HG03457 (cell line): ENCODE data around the gene ZNFX1.

ENCODE experiments used
- ATAC-seq: cut with Tn5 transposase; IDR thresholded peaks from one replicate; pipeline ENCODE4 v1.9.1; 2021; ENCODE audit warnings: moderate number of reproducible peaks; ENCODE audit not compliant: unreplicated experiment

ZNFX1 gene

DNA sequence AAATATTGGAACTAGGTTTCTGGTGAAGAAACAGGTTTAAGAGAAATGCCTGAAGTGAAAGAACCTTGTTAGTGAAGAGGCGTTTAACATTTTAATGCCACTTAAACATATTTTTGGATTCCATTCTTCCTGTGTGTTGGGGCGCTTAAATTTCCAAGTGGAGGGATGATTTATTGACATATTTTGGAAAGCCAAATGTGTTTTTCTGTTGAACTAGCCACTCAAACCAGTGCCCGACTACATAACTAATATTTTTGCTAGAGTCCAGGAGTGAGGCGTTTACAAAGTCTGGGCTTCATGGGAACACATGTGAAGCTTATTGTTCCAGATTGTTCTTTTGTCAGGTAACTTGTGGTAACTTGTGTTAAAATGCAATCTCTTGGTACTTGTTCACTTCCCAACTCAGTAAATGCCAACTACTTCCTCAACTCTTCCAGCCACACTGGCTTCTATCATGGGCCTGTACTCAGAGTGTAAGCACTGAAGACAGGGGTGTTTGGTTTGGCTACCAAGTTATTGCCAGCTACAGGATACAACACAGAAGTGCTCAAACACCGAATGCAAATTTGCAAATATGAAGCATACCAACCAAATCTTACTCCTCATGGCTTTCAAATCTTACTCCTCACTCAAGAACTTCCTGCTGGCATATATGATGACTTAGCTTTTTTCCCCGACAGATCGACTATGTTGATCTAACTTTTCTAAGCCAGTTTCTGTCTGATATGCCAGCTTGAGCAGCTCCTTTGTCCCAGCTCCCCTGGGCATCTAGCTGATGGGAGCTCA, 2.0 kb upstream of the ZNFX1 start:
- no peak for ATAC-seq

DNA sequence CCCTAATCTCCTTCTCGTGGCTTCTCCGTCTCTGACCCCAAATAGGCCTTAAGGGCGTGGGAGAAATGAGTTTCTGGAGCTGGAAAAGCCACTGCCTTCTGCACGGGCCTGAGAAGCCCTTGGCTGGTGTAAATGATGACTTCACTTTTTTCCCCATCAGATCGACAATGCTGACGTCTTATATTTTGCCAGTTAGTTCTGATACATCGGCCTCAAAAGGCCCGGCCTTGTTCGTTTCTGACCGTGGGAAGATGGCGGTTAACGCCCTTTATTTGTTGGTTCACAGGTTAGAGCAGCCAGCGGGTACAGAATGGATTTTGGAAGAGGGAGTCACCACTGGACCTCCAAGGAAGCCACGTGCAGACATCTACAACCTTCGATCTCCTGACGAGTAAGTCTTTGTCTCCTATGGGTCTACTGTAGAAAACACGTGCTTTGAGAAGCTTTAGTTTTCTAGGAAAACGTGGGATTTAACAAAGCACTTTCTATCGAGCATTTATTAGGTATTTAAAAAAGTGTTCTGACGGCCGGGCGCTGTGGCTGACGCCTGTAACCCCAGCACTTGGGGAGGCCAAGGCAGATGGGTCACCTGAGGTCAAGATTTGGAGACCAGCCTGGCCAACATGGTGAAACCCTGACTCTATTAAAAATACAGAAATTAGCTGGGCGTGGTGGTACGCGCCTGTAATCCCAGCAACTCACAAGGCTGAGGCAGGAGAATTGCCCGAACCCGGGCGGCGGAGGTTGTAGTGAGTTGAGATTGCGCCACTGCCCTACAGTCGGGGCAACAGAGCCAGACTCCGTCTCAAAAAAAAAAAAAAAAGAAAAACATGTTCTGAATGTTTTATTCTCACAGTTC, 1.2 kb upstream of the ZNFX1 start:
- no peak for ATAC-seq

DNA sequence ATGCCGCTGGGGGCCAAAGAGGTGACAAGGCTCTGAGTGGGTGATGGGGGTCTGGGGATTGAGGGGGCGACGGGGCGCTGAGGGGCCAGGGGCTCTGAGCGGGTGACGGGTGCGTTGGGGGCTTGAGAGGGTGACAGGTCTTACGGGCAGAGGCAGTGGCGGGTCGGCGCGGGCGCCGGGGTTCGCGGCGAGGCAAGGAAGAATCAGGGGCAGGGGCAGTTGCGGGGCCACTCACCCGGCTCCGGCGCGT, 146 bp downstream of the ZNFX1 start:
- no peak for ATAC-seq

DNA sequence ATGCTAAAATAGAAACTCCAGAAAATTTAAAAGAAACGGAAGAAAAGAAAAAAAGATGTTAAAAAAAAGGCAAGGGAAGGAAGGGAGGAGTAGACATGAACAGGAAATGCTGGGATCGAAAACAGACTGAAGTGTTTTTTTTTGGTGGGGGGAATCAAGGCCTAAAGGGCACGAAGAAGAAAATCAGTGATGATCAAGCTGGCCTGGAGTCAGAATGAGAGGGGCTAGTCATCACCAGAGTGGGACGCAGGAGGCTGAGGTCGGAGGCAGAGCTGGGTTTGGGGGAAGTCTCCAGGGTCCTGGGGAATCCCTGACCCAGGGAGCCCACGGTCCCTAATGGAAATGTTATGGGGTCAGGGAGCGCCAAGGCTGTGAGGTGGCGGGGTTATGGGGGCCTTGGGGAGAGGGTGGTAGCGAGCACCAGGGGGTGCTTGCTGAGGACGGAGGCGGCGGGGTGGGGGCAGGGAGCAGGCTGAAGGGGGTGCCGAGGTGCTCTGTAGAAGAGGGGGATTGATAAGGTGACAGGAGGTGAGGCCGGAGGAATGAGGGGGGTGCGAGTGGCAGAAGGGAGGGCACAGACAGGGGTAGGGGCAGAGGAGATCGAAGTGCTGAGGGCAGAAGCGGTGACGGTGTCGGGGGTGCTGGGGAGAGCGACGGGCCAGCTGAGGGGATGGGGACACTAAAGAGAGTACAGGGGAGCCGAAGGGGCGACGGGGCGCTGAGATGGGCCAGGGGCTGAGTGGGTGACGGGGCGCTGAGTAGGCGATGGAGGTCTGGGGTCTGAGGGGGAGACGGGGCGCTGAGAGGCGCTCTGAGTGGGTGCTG, 684 bp downstream of the ZNFX1 start:
- no peak for ATAC-seq

DNA sequence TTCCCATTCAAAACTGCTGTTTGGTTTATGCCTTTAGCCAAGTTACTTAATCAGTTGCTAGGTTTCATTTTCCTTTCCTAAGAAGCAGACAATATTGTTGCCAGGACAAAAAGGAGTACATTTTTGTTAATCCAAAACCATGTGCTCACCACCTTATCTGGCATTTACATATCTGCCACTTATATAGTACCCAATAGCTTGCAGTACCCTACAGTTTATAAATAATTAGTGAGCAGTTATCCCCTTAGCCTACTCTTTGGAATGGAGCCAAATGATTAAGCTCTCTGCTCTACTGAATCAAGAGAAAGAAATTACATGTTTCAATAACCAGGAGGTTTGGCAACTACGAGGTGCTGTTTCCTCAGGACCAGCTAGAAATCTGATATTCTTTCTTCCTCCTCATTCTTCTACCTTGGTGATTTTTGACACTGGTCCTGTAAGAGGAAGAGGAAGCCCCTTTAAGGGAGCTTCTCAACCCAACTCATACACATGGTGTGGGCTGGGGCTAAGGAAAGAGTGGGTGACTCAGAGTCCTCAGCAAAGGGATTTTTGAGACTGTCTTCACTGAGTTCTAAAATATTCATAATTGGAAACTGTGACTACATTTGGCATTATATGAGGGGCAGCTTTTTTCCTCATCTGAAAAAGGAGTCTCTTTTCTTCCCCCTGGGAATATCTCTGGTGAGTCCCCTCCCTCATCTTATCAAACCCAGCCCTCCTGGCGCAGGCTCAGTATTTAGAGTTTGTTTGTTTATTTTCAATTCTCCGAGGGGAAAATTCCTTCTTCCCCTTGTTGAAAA, 1.5 kb downstream of the ZNFX1 start:
- ATAC-seq = no peak

DNA sequence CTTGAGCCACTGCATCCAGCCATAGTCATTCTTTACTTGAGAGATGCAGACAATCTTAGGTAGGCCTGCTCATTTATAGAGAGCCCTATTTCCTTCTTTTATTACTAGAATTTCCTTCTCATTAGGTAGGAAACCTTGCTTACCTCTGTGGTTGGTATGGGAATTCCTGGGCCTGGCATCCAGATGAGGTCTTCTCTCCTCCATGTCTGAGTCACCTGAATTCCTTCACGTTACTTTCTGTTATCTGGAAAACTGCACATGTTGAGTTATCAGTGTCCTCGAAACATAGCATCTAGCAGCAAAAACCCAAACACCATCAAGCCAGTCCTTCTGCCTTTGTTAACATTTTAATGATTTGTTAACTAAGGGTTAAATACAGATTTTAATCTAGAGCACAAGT, 2.2 kb downstream of the ZNFX1 start:
- no peak for ATAC-seq

DNA sequence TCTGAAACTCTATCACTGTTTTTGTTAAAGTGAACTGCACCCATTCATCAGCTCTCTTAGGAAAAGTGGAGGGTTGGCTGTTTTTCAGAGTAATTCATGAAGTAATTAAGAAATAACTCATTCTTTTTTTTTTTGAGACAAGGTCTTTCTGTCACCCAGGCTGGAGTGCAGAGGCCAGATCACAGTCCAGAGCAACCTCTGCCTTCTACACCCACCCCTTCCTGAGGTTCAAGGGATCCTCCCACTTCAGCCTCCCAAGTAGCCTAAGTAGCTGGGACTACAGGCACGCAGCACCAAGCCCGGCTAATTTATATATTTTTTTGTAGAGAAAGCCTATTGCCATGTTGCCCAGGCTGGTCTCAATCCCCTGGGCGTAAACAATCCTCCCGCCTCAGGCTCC, 2.6 kb downstream of the ZNFX1 start:
- ATAC-seq = no peak

DNA sequence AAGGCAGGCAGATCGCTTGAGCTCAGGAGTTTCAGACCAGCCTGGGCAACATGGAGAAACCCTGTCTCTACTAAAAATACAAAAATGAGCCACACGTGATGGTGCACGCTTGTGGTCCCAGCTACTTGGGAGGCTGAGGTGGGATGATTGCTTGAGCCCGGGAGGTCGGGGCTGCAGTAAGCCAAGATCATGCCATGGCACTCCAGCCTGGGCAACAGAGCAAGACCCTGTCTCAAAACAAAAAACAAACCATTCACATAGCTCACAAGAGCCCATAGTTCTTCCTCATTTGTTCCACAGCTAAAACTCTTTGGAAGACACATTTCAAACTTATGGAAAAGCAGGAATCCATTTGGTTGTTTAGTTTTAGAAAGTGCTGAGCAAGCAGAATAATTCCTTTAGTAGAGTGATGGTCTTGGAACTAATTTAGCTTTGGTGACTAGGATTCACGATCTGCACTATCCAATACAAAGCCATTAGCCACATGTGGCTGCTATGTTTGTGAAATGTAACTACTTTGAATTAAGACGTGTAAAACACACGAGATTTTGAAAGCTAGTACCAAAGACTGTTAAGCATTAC, 4.1 kb downstream of the ZNFX1 start:
- no peak for ATAC-seq

DNA sequence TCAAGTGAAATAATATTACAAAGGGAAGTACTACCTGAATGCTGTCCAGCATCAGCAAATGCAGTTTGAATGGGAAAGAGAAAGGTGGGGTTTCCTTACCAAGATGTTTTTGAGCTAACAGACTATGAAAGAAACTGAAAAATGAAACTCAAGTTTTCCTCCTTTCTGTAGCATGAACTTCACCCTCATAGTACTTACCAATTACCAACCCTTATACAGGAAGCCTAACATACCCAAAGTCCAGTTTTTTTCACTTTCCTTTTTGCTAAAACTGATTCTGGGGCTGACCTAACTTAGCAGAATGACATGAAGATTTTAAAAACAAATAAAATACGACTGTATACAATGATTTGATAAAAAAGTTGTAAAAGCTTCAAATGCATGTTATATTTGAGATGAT, 5.2 kb downstream of the ZNFX1 start:
- no peak for ATAC-seq

DNA sequence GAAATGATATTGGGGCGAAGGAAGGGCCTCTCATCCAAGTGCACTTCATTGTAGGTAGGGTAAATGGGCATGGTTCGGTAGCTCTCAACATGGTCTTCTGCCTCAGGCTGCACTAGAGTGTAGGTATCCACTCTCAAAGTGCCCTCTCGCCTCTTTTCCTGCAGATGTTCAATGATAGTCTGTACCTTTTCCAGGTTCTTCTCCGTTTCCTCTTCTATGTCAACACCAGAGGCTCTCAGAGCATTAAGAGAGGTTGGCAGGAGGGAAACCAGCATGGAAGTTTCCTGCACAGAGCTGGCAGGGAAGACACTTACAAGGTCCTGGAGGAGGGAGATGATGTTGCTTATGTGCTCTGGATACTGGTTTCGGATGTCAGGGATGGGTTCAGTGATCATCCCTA, 7.1 kb downstream of the ZNFX1 start:
- no peak for ATAC-seq

DNA sequence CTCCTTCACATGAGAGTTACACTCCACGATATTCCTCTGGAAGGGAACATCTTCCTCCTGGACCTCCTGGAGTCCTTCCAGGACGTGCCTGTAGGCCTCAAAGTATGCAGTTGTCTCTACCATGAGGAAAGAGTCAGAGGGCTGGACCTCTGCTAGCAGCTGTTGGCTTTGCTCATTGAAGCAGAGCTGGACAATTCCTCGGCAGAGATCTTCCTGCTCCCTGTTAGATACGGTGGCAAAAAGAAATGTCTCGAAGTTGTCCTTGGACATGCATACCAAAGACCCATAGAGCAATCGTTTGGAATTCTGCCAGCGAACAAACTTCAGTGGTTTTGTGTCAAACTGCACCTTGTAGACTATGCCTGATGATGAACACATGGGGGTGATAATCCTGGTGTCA, 7.7 kb downstream of the ZNFX1 start:
- ATAC-seq = no peak

DNA sequence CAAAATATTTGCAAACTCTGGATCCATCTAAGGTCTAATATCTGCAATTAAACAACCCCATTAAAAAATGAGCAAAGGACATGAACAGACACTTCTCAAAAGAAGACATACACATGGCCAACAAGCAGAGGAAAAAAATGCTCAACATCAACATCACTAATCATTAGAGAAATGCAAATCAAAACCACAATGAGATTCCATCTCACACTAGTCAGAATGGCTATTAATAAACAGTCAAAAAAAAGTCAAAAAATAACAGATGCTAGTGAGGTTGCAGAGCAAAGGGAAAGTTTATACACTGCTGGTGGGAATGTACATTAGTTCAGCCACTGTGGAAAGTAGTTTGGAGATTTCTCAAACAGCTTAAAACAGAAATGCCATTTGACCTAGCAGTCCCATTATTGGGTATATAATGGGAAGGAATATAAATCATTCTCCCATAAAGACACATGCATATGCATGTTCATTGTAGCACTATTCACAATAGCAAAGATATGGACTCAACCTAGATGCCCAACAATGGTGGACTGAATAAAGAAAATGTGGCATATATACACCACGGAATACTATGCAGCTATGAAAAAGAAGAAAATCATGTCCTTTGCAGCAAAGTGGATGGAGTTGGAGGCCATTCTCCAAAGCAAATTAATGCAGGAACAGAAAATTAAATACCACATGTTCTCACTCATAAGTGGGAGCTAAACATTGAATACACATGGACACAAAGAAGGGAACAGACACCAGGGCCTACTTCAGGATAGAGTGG, 9.1 kb downstream of the ZNFX1 start:
- ATAC-seq = no peak

DNA sequence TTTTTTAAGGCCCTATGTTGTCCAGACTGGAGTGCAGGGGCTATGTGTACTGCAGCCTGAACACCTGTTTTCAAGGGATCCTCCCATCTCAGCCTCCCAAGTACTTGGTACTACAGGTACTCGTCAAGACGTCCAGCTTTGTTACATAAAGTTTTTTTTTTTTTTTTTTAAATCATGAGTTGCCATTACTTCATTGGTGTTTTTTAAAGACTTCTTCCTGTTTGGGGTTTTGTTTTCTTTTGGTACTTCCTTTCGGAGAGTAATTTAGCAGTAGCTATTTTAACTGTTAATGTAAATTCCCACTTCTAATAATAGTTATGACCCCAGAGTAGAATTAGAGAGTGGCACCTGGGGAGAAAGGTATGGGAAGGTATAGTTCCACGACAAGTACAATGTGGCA, 10.5 kb downstream of the ZNFX1 start:
- no peak for ATAC-seq

DNA sequence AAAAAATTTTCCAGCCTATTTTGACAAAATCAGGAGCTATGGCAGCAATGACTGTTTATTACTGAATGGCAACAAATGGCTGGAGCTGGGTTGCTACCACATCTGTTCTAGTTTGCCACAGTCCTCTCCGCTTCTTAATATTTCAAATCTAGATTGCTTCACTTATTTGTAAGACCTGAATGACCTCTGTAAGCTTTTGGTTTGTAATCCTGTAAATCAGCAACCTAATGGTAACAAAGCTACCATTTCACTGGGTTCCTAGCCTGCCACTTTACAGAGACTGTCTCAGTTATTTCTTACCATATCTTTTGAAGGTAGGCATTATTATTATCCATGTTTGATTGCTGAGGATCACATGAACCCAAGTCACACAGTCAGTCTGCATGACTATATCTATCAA, 15.4 kb downstream of the ZNFX1 start:
- ATAC-seq = no peak

DNA sequence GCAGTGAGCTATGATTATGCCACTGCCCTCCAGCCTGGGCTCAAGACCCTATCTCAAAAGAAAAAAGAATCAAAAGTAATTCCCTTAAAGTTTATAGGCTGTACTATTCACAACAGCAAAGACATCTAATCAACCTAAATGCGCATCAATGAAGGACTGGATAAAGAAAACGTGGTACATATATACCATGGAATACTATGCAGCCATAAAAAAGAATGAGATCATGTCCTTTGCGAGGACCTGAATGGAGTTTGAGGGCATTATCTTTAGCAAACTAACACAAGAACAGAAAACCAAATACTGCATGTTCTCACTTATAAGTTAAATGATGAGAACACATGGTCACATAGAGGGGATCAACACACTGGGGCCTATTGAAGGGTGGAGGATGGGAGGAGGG, 16.7 kb downstream of the ZNFX1 start:
- no peak for ATAC-seq

DNA sequence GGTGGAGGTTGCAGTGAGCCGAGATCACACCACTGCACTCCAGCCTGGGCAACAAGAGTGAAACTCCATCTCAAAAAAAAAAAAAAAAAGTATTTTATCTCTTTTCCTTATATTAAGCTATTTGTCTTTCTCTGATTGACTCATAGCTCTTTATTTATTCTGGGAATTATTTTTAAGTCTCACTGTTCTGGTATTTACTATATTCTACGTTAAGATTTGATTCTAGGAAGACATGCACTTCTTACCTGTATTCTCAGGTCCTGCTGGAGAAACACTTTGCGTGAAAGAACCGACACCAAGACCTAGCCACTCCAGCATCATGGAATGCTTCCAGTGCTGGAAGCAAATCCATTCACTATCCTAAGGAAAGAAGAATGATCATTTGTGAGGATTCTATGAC, 17.6 kb downstream of the ZNFX1 start:
- no peak for ATAC-seq

DNA sequence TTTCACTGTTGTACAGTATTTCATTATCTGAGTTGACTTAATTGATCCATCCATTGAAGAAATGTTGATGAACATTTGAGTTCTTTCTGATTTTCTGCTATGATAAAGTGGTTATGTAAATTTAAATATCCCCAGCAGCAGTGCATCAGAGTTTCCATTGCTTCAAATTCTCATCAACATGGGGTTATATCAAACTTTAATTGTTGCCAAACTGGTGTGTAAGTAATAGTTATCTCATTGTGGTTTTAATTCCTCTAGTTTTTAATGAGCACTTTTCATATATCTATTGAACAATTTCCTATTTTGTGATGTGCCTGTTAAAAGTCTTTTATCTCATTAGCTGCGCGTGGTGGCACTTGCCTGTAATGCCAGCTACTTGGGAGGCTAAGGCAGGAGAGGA, 18.1 kb downstream of the ZNFX1 start:
- ATAC-seq = no peak

DNA sequence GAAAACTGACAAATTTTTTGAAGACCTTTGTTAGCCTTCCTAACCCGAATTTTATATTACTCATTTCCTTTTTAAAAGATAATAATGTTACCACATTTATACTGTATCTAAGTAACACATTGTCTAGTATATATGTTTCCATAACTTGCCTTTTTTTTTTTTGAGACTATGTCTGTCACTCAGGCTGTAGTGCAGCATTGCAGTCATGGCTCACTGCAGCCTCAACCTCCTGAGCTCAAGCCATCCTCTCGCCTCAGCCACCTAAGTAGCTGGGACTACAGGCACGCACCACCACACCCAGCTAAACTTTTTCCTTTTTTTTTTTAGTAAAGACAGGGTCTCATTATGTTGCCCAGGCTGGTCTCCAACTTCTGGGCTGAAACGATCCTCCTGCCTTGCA, 18.6 kb downstream of the ZNFX1 start:
- no peak for ATAC-seq

DNA sequence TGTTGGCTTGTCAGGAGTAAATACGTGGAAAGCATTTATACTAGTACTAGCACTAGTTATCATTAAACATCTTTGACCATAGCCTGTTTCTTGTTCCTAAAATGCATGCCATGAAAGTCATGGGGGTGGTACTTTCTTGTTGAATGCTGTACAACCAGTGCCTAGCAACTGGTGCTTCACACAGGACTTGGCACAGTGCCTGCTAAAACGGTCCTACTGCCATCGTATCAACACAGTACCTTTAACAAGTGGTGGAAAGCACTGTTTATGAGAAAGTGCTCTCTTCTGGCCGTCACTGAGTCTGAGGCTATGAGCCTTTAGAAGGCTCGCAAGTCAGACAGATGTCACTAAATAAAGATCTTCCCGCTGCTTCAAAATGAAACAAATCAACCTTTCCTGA, 21.6 kb downstream of the ZNFX1 start:
- ATAC-seq = no peak
